IMR-90 (cell line): ENCODE results near the gene OR56B1. TPM values are rescaled to one million over a fixed set of nuclear protein-coding genes. Genes with fewer than 3 reads are reported as not detected.

Experiments
- ATAC-seq: fragments of 200-7000 bp; cut with Tn5 transposase; 2 replicates; pipeline ENCODE4 v1.9.1; 2020; ENCODE audit warnings: low read depth, mild to moderate bottlenecking, moderate library complexity
- BruUV-seq: library from RNA; stranded (reverse); fragments of 400-500 nt; replicated peaks from 2 replicates; lab custom pipeline; 2021; lab: Mats Ljungman, UMichigan
- CTCF ChIA-PET: fragments of 300-600 bp; formaldehyde crosslinking; extraction: SDS; loops from one replicate; lab custom pipeline; 2021; ENCODE audit warnings: antibody characterized with exemption; lab: Yijun Ruan, JAX
- POLR2A ChIA-PET: fragments of 300-600 bp; sonication (Branson Sonifier 250); formaldehyde crosslinking; loops from one replicate; lab custom pipeline; 2022; ENCODE audit warnings: antibody characterized with exemption; ENCODE audit not compliant: unreplicated experiment; lab: Charles Lee
- DNase-seq: peaks from one replicate; pipeline ENCODE4 v3.0.0; 2013
- H2AFZ ChIP-seq: replicated peaks from 2 replicates; pipeline ENCODE3; 2013; ENCODE audit warnings: low read length, mild to moderate bottlenecking; ENCODE audit not compliant: poor library complexity
- H2AK5ac ChIP-seq: 2 replicates; pipeline ENCODE4 v1.6.1; 2013; ENCODE audit warnings: low read depth, low read length, inconsistent platforms
- H2AK9ac ChIP-seq: replicated peaks from 2 replicates; pipeline ENCODE3; 2013; ENCODE audit warnings: mild to moderate bottlenecking, low read depth, low read length, moderate library complexity; ENCODE audit not compliant: poor library complexity
- H2BK120ac ChIP-seq: 2 replicates; pipeline ENCODE4 v1.6.1; 2013; ENCODE audit warnings: low read depth, low read length, inconsistent platforms
- H2BK15ac ChIP-seq: 3 replicates; pipeline ENCODE4 v1.6.1; 2013; ENCODE audit warnings: low read depth, low read length, inconsistent platforms
- H2BK20ac ChIP-seq: 2 replicates; pipeline ENCODE4 v1.6.1; 2013; ENCODE audit warnings: low read depth, mild to moderate bottlenecking, inconsistent platforms, low read length, moderate library complexity
- H2BK5ac ChIP-seq: 2 replicates; pipeline ENCODE4 v1.6.1; 2013; ENCODE audit warnings: mild to moderate bottlenecking, low read depth, low read length, inconsistent platforms; ENCODE audit not compliant: poor library complexity, severe bottlenecking
- H3K14ac ChIP-seq: replicated peaks from 2 replicates; pipeline ENCODE4 v1.6.1; 2013; ENCODE audit warnings: low read depth, low read length, inconsistent platforms
- H3K18ac ChIP-seq: 2 replicates; pipeline ENCODE4 v1.6.1; 2013; ENCODE audit warnings: low read depth, low read length, control low read depth
- H3K23ac ChIP-seq: 2 replicates; pipeline ENCODE4 v1.6.1; 2013; ENCODE audit warnings: low read depth, low read length, inconsistent platforms
- H3K27ac ChIP-seq: 2 replicates; pipeline ENCODE4 v1.5.1; 2013; ENCODE audit warnings: mild to moderate bottlenecking, control low read depth, low read length; ENCODE audit not compliant: insufficient read depth
- H3K27me3 ChIP-seq: 2 replicates; pipeline ENCODE4 v1.6.1; 2013; ENCODE audit warnings: low read length; ENCODE audit not compliant: control insufficient read depth, insufficient read depth
- H3K36me3 ChIP-seq: 2 replicates; pipeline ENCODE4 v1.6.1; 2013; ENCODE audit warnings: low read length, mixed read lengths; ENCODE audit not compliant: control insufficient read depth, insufficient read depth
- H3K4ac ChIP-seq: 2 replicates; pipeline ENCODE4 v1.6.1; 2013; ENCODE audit warnings: low read depth, low read length, inconsistent platforms
- H3K4me1 ChIP-seq: 2 replicates; pipeline ENCODE4 v1.6.1; 2013; ENCODE audit warnings: low read length, mixed read lengths; ENCODE audit not compliant: control insufficient read depth, insufficient read depth
- H3K4me2 ChIP-seq: 2 replicates; pipeline ENCODE4 v1.6.1; 2013; ENCODE audit warnings: low read depth, mild to moderate bottlenecking, control low read depth, low read length, moderate library complexity
- H3K4me3 ChIP-seq: 2 replicates; pipeline ENCODE4 v1.5.1; 2013; ENCODE audit warnings: low read depth, mild to moderate bottlenecking, control low read depth, low read length, moderate library complexity; ENCODE audit not compliant: insufficient read depth
- H3K56ac ChIP-seq: 2 replicates; pipeline ENCODE4 v1.6.1; 2013; ENCODE audit warnings: low read length, inconsistent platforms; ENCODE audit not compliant: insufficient read depth; ENCODE audit errors: extremely low read depth
- H3K79me1 ChIP-seq, 2 experiments: 2 replicates each; pipeline ENCODE4 v1.6.1; 2013; ENCODE audit warnings: low read length in 2 of 2, inconsistent platforms in 1 of 2, low read depth in 1 of 2
- H3K9ac ChIP-seq: 2 replicates; pipeline ENCODE4 v1.6.1; 2013; ENCODE audit warnings: low read depth, low read length, control low read depth
- H3K9me1 ChIP-seq: 2 replicates; pipeline ENCODE4 v1.6.1; 2013; ENCODE audit warnings: low read length, inconsistent platforms; ENCODE audit not compliant: insufficient read depth
- H3K9me3 ChIP-seq: 2 replicates; pipeline ENCODE4 v1.6.1; 2013; ENCODE audit warnings: low read length; ENCODE audit not compliant: control insufficient read depth, insufficient read depth
- H4K20me1 ChIP-seq: 2 replicates; pipeline ENCODE4 v1.6.1; 2013; ENCODE audit warnings: low read length, inconsistent platforms; ENCODE audit not compliant: insufficient read depth
- H4K5ac ChIP-seq: 2 replicates; pipeline ENCODE4 v1.6.1; 2013; ENCODE audit warnings: mild to moderate bottlenecking, low read depth, low read length, control low read depth
- H4K8ac ChIP-seq, 2 experiments: 2 replicates each; pipeline ENCODE4 v1.6.1; 2013; ENCODE audit warnings: low read depth in 2 of 2, low read length in 2 of 2, control low read depth in 1 of 2, inconsistent platforms in 1 of 2
- H4K91ac ChIP-seq: 2 replicates; pipeline ENCODE4 v1.6.1; 2013; ENCODE audit warnings: low read depth, low read length, inconsistent platforms; ENCODE audit not compliant: insufficient read depth
- BHLHE40 ChIP-seq: fragments of 150-350 bp; IDR thresholded peaks from 2 replicates; pipeline ENCODE4 v1.6.1; 2016; ENCODE audit warnings: mild to moderate bottlenecking, low read depth, low read length
- CEBPB ChIP-seq: IDR thresholded peaks from 2 replicates; pipeline ENCODE4 v1.6.1; 2012; ENCODE audit warnings: low read depth, low read length, improper control_type of control experiment
- CHD1 ChIP-seq: IDR thresholded peaks from 2 replicates; pipeline ENCODE4 v1.6.1; 2012; ENCODE audit warnings: low read depth, low read length, improper control_type of control experiment
- MAFK ChIP-seq: IDR thresholded peaks from 2 replicates; pipeline ENCODE4 v1.6.1; 2012; ENCODE audit warnings: low read depth, low read length, improper control_type of control experiment
- MAZ ChIP-seq: IDR thresholded peaks from 2 replicates; pipeline ENCODE4 v1.6.1; 2012; ENCODE audit warnings: low read depth, mild to moderate bottlenecking, low read length, improper control_type of control experiment, moderate library complexity, borderline replicate concordance
- MXI1 ChIP-seq: IDR thresholded peaks from 2 replicates; pipeline ENCODE4 v1.6.1; 2012; ENCODE audit warnings: low read depth, mild to moderate bottlenecking, low read length, moderate library complexity, borderline replicate concordance
- RAD21 ChIP-seq: IDR thresholded peaks from 2 replicates; pipeline ENCODE4 v1.6.1; 2012; ENCODE audit warnings: low read length, improper control_type of control experiment
- RCOR1 ChIP-seq: IDR thresholded peaks from 2 replicates; pipeline ENCODE4 v1.6.1; 2012; ENCODE audit warnings: mild to moderate bottlenecking, low read length, improper control_type of control experiment; ENCODE audit not compliant: insufficient replicate concordance
- SMC3 ChIP-seq: fragments of 150-350 bp; IDR thresholded peaks from 2 replicates; pipeline ENCODE4 v1.6.1; 2016; ENCODE audit warnings: low read depth, mild to moderate bottlenecking, antibody characterized with exemption, low read length, moderate library complexity
- WGBS, 2 experiments: methylation state at CpG; one replicate each; pipeline versions ENCODE4 v1.1.5 to v1.1.7; 2013; ENCODE audit warnings: missing lambda C conversion rate in 2 of 2; ENCODE audit not compliant: insufficient read length in 1 of 2; ENCODE audit errors: extremely low coverage in 2 of 2; 5-methylcytosine and 5-hydroxymethylcytosine counted together
- dilution Hi-C: fragments of 300-500 bp; cut with HindIII; formaldehyde crosslinking; loops from one replicate; pipeline ENCODE4 v1.14.3; 2018; ENCODE audit warnings: low sequenced_read_pairs; ENCODE audit not compliant: unreplicated experiment
- in situ Hi-C: fragments of 300-500 bp; cut with MboI; formaldehyde crosslinking; loops from 3 replicates; pipeline ENCODE4 v1.14.3; 2019; ENCODE audit warnings: low sequenced_read_pairs, inconsistent platforms, mixed read lengths
- intact Hi-C: fragments of 100-400 bp; cut with micrococcal nuclease; formaldehyde crosslinking; loops from 2 replicates; pipeline ENCODE4 v1.10.0; 2022
- polyA plus RNA-seq, 3 experiments: library from polyadenylated mRNA; depleted of rRNA; stranded (reverse); fragments of >200 nt; gene quantifications; 2 replicates each; pipeline ENCODE4 v1.2.3, GENCODE V29; 2012; ENCODE audit warnings: low replicate concordance in 1 of 3
- total RNA-seq: library from RNA; depleted of rRNA; stranded (reverse); fragments of >200 nt; gene quantifications from 2 replicates; pipeline ENCODE4 v1.2.3, GENCODE V29; 2012
- TF ChIP-seq, protein P1 (sequence below): fragments of 150-350 bp; IDR thresholded peaks from 2 replicates; pipeline ENCODE4 v1.6.1; 2017; ENCODE audit warnings: mild to moderate bottlenecking, antibody characterized with exemption, low read length, low read depth
- TF ChIP-seq, protein P2 (sequence below): fragments of 150-350 bp; IDR thresholded peaks from 2 replicates; pipeline ENCODE4 v1.6.1; 2016; ENCODE audit warnings: low read depth, mild to moderate bottlenecking, low read length, moderate library complexity, borderline replicate concordance
- TF ChIP-seq, protein P3 (sequence below): conservative IDR thresholded peaks from 2 replicates; pipeline ENCODE4 v1.5.1; 2012; ENCODE audit warnings: mild to moderate bottlenecking, low read depth, low read length, improper control_type of control experiment

Gene OR56B1
- total and polyA plus RNA-seq, 2 of the 4 experiments (the other 2 are of a cell fraction) = not detected

DNA sequence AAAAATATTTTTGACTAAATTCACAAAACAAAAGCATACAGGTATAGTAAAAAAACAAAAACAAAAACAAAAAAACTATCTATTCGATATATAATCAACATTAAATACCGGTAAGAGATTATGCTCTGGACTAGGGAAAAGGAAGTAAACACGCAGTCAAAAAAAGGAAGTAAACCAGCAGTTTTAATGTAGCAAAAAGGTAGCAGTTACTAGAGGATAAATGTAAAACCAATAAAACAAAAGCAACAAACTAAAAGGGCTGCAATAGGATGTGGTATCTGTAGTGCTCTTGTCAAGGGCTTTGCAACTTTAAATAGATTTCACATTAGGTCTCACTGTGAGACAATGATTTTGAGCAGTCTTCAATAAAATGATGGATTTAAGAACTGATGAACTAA, 44.3 kb upstream of the OR56B1 start:
- DNase-seq (no peak), ATAC-seq (no peak)
- no peak overlapping the region for H3K56ac ChIP-seq
- intact Hi-C loops = no loop called here
- dilution Hi-C loops = no loop called here
- H3K79me1 ChIP-seq = peaks cover 13 to 25% of the 10 kb centered on the region in 2 experiments
- H3K9me3 ChIP-seq = no peaks in the 10 kb centered on the region
- H2BK15ac ChIP-seq = no peak overlapping the region
- no peak overlapping the region for H3K14ac ChIP-seq
- no peaks in the 10 kb centered on the region for H4K20me1 ChIP-seq
- H2BK120ac ChIP-seq = no peak overlapping the region
- H3K9ac ChIP-seq = no peak overlapping the region
- H2BK5ac ChIP-seq = no peak overlapping the region
- no peak overlapping the region for H3K4ac ChIP-seq
- BruUV-seq = no TSS peak
- H2AK5ac ChIP-seq = no peak overlapping the region
- peaks cover 4% of the 10 kb centered on the region for H3K9me1 ChIP-seq
- H4K8ac ChIP-seq = no peak overlapping the region
- ChIA-PET CTCF (no interaction called here), POLR2A (no interaction called here)
- H3K4me2 ChIP-seq = peak overlapping the region; percentile 16; the same call in 1 of the 2 replicates
- H2AK9ac ChIP-seq = no peak overlapping the region
- H3K18ac ChIP-seq = no peak overlapping the region
- H3K23ac ChIP-seq = no peak overlapping the region
- no peak overlapping the region for H4K91ac ChIP-seq
- H3K36me3 ChIP-seq = peaks cover 8% of the 10 kb centered on the region
- no peaks in the 10 kb centered on the region for H3K27me3 ChIP-seq
- H3K4me3 ChIP-seq = no peak overlapping the region
- in situ Hi-C loops = loop anchor here (25.0 kb wide), 1 partner anchor 670 kb away; no protein-coding TSS in a partner anchor
- H3K27ac ChIP-seq = no peak overlapping the region
- no peak overlapping the region for H2BK20ac ChIP-seq
- TF ChIP-seq RAD21 (no peak), RCOR1 (no peak), MAFK (no peak), MXI1 (no peak), CEBPB (no peak), CHD1 (no peak), SMC3 (no peak), BHLHE40 (no peak), MAZ (no peak)
- TF ChIP-seq, protein P1, sequence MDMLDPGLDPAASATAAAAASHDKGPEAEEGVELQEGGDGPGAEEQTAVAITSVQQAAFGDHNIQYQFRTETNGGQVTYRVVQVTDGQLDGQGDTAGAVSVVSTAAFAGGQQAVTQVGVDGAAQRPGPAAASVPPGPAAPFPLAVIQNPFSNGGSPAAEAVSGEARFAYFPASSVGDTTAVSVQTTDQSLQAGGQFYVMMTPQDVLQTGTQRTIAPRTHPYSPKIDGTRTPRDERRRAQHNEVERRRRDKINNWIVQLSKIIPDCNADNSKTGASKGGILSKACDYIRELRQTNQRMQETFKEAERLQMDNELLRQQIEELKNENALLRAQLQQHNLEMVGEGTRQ = no peak
- TF ChIP-seq, protein P2, sequence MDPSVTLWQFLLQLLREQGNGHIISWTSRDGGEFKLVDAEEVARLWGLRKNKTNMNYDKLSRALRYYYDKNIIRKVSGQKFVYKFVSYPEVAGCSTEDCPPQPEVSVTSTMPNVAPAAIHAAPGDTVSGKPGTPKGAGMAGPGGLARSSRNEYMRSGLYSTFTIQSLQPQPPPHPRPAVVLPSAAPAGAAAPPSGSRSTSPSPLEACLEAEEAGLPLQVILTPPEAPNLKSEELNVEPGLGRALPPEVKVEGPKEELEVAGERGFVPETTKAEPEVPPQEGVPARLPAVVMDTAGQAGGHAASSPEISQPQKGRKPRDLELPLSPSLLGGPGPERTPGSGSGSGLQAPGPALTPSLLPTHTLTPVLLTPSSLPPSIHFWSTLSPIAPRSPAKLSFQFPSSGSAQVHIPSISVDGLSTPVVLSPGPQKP = no peak
- TF ChIP-seq, protein P3, sequence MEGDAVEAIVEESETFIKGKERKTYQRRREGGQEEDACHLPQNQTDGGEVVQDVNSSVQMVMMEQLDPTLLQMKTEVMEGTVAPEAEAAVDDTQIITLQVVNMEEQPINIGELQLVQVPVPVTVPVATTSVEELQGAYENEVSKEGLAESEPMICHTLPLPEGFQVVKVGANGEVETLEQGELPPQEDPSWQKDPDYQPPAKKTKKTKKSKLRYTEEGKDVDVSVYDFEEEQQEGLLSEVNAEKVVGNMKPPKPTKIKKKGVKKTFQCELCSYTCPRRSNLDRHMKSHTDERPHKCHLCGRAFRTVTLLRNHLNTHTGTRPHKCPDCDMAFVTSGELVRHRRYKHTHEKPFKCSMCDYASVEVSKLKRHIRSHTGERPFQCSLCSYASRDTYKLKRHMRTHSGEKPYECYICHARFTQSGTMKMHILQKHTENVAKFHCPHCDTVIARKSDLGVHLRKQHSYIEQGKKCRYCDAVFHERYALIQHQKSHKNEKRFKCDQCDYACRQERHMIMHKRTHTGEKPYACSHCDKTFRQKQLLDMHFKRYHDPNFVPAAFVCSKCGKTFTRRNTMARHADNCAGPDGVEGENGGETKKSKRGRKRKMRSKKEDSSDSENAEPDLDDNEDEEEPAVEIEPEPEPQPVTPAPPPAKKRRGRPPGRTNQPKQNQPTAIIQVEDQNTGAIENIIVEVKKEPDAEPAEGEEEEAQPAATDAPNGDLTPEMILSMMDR = no peak
- H4K5ac ChIP-seq = no peak overlapping the region
- H3K4me1 ChIP-seq = peaks cover 5% of the 10 kb centered on the region
- no CpG with 5 or more reads among the region's 3 CpGs for WGBS, 2 experiments
- H2AFZ ChIP-seq = no peak overlapping the region
